DMS79 treated with DMSO at 0.1 percent for 48 hours (cell line): ENCODE measurements around the gene FAM43A.

Source experiments
- DNase-seq: peaks from one replicate; lab custom pipeline; 2025; lab: John Stamatoyannopoulos, UW

FAM43A gene, protein sequence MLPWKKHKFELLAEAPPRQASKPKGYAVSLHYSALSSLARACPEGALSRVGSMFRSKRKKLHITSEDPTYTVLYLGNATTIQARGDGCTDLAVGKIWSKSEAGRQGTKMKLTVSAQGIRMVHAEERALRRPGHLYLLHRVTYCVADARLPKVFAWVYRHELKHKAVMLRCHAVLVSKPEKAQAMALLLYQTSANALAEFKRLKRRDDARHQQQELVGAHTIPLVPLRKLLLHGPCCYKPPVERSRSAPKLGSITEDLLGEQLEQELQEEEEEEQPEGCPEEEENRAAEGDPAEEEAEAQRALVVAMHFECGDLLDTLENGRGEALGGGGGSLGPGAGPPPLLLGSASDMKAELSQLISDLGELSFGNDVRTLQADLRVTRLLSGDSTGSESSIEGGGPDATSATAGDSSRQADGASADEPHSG

DNA sequence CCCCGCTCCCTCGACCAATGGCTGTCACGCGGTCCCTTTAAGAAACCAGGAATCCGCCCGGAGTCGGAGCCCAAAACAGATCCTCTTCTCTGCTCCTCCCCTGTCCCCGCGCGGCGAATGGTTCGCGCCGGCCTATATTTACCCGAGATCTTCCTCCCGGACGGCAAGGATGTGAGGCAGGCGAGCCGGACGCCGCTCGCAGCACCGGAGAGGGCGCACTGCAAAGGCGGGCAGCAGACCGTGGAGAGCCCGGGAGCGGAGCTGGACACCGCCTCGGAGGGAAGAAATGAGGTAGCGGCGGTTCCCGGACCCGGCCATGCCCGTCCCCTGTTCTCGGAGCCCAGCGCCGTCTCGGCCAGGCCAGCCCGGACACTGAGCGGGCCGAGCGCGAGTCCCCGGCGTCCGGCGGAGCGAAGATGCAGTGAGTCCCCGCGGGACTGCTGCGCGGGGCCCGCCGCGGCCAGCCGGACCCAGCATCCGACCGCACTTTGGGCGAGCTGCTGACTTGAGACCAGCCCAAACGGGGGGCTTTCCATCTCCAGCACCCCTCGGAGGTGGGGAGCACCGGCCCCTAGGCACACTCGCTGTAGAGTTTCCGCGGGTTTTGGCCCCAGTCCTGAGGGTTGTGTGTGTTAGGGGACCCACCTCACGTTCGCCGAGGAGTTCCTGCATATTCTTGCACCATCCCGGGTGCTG is at the start of gene FAM43A:
Gene FAM43A (plus strand): TSS at position 166 of the 696 bp plus-strand sequence. CDS start 944 bp downstream, outside the sequence.
- peak; percentile 93 for DNase-seq

DNA sequence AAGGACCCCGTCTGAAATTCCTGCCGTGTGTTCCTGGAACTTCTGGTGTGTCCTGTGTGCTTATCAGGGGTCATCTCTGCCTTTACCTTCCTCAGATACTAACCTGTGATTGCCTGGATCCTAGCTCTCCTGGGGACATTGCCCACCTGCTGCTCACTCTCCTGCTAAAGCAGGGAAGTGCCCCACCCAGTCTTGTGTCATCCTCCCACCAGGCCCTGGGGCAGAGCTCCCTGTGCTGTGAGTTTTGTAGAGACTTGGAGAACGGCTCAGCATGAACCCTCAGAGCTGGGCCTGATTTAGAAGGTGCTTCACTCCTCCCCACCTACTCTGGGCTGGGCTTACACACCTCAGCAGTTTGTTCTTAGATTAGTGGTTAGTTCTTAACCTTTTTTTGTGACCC is 48.6 kb upstream of the FAM43A start:
- no peak for DNase-seq

DNA sequence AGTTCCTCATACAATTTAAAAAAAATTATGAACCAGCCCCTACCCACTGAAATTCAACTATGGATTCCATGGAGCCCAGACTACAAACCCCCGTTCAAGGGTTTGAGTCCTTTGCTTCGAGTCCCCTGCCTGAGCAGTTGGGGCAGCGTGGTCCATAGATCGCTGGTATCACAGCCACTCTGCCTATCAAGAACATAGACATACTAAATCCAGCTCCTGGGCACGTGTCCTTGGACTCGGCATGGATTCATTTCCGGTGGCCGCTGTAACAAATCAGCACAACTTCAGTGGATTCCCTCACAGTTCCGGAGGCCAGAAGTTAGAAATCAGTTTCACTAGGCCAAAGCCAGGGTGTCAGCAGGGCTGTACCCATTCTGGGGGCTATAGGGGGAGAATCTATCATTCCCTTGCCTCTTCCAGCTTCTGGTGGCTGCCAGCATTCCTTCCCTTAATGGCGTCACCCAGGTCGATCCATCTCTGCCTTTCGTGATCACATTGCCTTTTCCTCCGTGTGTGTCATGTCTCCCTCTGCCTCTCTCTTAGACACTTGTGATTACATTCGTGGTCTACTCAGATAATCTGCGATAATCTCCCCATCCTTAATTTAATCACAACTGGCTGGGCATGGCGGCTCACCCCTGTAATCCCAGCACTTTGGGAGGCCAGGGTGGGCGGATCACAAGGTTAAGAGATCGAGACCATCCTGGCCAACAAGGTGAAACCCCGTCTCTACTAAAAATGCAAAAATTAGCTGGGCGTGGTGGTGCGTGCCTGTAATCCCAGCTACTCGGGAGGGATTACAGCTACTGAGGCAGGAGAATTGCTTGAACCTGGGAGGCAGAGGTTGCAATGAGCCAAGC is 47.9 kb upstream of the FAM43A start:
- DNase-seq, result no peak

DNA sequence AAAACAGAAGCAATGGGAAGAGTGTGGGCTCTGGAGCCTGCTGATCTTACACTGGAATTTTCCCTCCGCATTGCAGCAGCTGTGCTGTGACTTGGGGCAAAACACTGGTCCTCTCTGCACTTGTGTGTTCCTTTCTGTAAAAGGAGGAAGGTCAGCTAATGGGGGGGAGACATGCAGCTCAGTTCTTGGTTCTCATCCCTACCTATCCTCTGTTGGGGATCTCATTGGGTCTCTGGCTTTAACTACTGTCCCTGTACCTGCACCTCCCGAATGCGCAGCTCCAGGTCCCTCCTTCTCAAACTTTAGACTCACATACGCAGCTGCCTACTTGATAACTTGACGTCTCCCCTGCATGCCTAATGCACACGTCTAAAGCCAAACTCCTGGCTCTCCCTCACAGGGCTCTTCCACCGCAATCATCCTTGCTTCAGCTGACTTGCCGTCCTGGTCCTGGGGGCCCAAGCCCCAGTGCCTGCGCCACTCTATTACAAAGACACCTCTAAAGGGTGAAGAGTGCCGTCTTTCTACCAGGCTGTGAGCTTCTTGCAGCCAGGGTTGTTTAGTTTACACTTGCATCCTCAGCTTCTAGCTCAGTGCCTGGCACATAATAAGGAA is 46.6 kb upstream of the FAM43A start:
- no peak for DNase-seq

DNA sequence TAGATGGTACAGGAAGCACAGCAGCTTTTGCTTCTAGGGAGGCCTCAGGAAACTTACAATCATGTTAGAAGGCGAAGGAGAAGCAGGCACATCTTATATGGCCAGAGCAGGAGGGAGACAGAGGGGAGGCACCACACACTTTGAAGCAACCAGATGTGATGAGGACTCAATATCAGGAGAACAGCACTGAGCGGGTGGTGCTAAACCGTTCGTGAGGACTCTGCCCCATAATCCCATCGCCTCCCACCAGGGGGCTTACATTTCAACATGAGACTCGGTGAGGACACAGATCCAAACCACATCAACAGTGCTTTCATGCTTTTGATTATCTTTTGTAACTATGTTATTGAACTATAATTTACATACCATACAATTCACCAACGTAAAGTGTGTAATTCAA is 44.9 kb upstream of the FAM43A start:
- no peak for DNase-seq

DNA sequence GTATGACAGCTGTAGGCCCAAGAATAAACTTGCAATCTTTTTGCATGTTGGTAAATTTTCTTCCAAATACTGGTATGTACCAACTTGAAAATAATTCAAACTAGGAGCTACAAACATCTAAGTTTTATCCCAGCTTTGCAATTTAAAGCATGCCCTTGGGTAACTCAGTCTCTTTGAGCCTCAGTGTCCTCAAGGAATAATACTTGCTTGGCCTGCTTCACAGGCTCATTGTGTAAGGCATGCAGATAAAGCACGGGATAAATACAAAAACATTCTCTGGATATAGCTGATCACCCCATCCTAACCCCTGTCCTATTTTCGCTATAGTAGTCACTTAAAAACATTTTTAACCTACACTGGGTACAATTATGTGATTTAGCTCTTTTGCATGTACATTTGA is 42.9 kb upstream of the FAM43A start:
- DNase-seq, result no peak

DNA sequence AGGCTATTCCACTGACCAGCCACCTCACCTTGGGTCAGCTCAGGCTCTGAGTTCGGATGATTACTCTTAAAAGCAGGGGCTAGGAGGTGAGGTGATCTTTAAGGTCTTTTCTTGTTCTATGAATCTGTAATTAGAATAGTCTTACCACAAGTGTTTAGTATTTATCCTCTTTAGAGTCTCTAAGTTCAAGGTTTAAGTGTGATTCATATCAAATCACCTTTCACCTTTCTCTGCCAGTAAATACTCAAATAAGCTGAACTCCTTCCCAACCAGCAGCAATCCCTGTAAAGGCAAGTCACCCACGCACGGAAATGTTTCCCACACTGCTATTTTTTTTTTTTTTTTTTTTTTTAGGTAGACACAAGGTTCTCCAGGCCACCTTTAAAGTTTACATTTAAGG is 37.9 kb upstream of the FAM43A start:
- DNase-seq, result no peak

DNA sequence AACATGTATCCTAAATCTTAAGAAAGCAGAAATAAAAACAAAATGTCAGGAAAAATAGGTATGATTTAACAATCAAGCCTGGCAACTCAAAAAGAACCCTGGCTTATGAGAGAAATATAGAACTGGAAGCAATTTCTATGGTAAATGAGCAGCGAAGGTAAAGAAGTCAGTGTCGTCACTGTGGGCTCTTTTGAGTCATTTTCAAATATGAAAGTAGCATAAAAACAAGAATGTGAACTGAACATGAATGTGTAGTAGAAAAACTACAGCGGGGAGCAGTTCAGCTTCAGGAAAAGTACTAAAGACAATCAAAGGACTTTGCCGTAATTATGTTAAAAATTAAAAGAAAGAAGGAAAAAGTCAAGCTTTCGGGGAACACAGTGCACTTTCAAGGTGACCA is 31.2 kb upstream of the FAM43A start:
- no peak for DNase-seq

DNA sequence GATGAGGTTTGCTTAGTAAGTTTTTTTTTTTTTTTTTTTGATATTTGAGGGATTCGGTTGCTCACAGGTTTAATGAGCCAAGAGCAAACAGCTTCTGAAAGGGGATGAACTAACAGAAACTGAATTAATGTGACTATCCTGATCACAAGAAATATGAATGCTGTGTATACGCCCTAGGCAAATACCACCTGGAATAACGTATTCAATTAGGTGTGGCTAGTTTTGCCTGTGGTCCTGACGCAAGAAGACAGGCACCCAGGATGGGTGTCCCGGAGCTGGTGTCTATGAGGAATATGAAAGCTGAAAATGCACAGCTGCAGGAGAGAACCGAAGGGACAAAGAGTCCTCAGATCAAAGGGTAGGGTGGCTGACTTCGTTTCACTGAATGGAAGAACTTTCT is 28.2 kb upstream of the FAM43A start:
- no peak for DNase-seq

DNA sequence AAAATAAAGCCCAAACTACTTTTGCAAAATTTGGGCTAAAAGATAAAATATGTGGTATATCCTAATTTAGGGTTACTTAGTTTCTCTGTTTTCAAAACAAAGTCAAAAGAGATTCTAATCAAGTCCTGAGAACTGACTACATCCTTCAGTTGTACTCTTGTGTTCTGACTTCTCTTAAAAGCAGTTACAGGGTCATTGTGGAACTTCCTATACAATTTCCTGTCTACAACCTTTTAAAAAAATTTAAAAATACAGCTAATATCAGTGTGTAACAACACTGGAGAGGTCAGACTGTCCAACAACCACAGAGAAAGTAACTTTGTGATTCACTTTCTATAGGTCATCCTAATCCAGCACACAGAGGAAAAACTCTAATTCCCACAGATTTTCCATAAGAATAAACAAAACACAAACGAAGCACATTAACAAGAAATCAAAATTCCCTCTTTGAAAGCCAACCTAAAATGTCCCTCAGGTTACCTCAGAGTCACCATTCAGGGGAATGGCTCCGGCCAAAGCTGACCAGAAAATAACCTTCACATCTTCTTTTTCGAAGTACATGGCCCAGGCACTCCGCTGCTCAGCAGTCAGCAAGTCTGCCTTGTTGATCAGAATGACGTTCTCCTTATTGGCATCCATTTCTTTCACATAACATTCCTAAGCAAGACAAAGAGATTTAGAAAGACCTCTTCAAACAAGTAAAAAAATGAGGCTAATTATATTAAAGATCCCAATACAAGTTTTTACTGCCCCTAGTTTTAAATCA is 27.0 kb upstream of the FAM43A start:
- no peak for DNase-seq

DNA sequence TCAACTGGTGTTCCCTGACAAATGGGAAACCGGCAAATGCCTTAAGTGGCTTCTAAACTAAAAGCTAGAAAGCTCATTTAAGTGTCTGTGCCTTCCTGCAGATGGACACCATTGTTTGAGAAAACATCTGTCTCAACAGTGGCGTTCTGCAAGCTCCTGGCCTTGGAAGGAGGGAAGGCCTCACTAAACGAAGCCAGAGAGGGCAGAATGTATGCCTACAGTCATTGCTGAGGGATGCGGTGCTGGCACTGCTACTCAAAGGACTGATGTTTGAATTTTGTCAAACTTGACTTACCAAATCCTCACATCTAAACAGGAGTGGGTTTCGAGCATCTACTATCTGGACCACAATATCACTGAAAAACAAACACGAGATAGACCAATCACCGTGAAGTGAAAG is 25.9 kb upstream of the FAM43A start:
- DNase-seq, result no peak

DNA sequence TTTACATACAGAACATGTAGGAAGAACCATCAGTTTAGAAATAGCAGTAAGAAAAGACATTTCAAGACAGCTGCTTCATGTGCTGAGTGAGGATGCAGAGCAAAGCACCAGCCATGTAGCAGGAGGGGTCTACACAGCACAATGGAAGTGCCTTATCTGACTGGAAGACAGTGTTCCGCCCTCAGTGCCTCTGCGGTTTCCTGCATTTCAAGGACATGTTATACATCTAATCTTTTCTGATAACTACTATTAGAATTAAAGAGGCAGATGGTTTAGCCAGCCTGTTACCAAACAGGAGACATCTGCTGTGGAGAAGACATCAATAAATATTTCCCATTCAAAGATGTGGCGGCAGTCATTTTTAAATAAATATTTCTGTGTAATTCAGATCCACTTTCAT is 24.3 kb upstream of the FAM43A start:
- no peak for DNase-seq

DNA sequence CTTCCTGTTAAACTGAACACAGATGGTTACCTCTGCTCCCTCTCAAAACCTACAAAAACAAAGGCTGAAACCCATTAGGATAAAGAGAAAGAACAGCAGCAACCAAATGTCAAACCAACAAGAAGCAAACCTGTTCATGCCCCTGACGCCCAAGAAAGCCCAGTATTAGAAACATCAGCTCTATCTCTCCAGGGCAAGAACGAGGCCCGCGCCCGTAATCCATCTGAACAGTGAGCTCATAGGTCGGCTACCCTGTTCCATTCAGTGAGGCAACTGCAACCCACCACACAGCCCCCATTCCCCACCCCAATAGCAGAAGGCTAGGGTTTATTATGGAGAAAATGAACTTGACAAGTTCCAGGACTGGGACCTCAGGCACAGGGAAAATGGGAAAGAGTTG is 23.7 kb upstream of the FAM43A start:
- DNase-seq, result no peak

DNA sequence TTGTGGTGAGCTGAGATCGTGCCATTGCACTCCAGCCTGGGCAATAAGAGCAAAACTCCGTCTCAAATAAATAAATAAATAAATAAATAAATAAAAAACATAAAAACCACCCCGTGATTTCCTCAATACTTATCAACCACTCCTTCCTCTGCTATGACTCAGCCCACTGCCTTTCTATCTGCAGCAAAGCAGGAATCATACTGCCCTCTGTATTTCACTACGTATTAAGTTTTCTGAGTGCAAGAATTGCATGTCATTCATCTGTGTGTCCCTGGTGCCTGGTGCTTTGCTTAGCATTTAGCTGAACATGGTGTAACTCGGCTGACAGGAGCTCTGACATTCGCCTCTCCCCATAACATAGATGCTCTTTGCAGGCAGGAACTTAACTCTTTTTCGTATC is 20.8 kb upstream of the FAM43A start:
- DNase-seq, result no peak

DNA sequence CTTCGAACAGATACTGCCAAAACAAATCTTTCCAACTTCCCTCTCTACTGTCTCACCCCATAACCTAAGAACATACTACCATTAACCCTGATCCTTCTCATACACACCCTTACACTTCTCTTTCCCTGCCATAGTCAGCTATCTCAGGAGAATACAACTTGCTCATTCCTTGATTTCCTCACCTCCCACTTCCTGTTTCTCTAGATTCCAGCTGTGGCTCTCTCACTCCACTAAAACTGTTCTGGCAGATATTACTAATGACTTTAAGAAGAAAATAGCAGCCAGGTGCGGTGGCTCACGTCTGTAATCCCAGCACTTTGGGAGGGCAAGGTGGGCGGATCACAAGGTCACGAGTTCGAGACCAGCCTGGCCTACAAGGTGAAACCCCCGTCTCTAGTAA is 18.3 kb upstream of the FAM43A start:
- DNase-seq, result no peak

DNA sequence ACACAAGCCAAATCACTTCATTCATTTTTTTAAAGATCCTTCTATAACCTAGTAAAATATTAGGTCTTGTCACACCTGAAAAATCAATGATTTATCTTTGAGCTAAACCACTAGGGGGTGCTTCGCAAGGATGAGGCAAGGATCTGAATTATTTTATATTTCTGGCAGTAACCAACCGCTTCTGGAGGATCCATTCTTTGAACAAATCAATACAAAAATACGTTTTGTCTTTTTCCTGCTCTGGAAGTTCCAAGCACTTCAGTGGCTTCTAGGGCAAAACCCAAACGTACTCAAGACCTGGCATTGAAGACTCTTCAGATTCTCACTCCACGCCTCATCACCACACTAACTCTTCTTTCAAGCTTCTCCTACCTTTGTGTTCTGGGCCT is 14.2 kb upstream of the FAM43A start:
- peak; percentile 65 for DNase-seq

DNA sequence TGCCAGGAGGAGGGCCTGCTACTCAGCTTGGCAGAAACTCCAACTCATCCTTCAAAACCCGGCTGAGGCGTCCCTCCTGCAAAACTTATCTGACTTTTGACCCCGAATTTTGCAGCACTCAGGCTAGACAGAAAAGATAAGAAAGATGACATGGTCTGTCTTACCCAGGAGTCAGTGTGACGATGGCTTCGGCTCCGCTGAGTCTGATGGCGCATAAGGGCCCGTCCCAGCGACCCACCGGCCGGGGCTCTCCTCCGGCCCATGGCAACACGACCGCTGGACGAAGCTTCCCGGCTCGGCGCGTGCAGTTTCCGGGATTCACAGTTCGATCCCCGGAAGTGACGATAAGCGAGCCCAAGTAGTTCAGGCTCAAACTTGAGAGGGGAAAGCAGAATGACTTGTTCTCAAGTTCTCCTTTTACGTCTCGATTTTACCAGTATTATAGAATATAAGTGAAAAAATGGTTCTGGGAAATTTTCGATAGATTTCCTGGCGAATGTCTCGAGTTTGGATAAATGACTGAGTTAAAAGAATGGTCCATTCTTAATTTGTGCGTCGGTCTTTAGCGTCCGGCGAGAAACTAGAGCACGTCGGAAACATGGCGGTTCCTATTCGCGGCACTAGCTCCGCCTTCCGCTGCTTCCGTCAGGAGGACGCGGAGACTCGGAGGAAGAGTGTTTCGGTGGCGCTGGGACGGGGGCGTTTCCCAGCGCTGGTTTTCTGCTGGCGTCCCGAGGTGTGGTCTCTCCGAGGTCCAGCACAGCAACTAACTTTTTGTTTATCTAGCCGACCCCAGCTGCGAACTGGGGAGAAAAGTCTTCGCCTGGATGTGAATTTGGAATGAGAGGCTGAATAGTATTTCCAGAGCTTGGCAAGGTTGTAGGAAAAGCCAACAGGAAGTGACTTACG is 13.5 kb upstream of the FAM43A start, which contains the start of gene LSG1:
Gene LSG1 (minus strand): TSS at position 292 of the 909 bp plus-strand sequence. CDS start 29 bp downstream, at position 263.
- peak; percentile 99 for DNase-seq

DNA sequence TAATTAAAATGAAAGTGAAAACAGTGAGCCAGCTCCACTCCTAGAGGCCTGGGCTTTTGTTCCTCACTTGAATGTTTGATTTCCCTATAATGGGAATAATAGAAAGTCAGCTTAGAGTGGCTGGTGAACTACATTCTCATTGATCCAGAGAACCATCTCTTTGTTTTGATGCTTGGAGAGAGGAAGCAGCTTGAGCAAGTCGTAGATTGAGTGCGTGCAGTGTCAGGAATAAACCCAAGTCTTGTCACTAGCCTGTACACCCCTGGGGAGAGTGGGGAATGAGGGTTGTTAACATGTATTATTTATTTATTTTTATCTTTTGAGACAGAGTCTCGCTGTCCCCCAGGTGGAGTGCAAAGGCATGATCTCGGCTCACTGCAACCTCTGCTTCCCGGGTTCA is 12.8 kb upstream of the FAM43A start:
- DNase-seq, result no peak

DNA sequence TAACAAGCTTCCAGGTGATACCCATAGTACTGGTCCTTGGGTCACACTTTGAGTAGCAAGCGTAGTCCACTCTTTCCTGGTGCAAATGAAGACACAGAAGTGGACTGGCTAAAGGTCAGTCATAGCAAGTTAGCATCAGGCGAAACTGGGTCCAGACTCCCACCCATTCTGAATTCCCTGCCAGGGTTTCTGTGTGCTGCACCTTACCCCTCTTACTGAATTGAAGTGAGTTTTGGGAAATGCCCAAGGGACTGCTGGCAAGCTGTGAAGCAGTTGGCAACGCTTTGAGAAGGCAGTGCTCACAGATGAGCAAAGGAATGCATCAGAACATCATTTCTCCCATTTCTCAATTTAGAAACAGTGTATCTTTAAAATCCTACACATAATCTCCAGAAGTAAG is 11.9 kb upstream of the FAM43A start:
- no peak for DNase-seq

DNA sequence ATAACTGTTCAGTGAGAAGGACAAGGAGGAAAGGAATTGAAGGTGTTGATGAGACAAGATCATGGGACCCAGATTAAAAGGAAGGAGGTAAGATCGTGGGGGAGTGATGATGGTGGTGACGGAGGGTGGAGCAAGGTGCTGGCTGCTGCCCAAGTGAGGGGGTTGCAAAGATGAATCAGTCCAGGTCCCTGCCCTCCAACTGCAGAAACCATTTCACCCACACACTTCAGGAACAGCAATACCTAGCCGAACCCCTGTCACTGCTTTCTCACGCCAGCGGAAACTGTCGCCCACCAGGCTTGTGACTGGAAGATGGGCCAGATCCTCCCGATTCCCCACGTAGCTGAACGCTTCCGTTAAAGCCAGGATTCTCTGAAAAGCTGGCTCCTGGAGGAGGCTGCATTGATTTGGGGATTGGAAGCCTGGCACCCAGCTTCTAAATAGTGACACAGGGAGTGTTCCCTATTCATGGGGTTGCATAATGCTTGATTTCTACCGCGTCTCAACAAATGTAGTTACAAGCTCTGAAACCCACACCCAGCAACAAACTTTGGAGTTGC is 10.5 kb upstream of the FAM43A start:
- no peak for DNase-seq
